ENCODE measurements around the gene BIN1. TPM values are rescaled to one million over a fixed set of nuclear protein-coding genes. Genes with fewer than 3 reads are reported as not detected.

The BIN1 gene
- total and polyA plus RNA-seq, 2 donors (not counting 1 experiment from before 2014, with no cell fraction given), result 90.6 to 92.3 TPM

GRCh38 chr2:127041259-127041970 lies 65.5 kb downstream of the BIN1 start:
- Histone ChIP-seq H3K9me3 (ENCODE audit: control extremely low read depth in 1 of 3, control insufficient read depth in 2 of 3, insufficient read depth in 1 of 3, low read length in 2 of 3) (peaks cover 0 to 17% (median 0%) of the 10 kb centered on the region in 3 donors), H3K4me3 (ENCODE audit: control extremely low read depth in 1 of 5, extremely low read depth in 1 of 5, insufficient read depth in 1 of 5, low read depth in 2 of 5, low read length in 4 of 5) (no peak overlapping the region), H3K36me3 (replicated peaks in 1 of 2; ENCODE audit: control extremely low read depth in 1 of 2, control insufficient read depth in 1 of 2, extremely low read depth in 1 of 2, insufficient read depth in 2 of 2, low read length in 1 of 2) (no peaks in the 10 kb centered on the region), H3K79me2 (ENCODE audit: control insufficient read depth, insufficient read depth, low read length) (no peaks in the 10 kb centered on the region), H3K4me1 (ENCODE audit: control insufficient read depth in 2 of 2, insufficient read depth in 2 of 2, low read length in 2 of 2) (peaks cover 0 to 6% of the 10 kb centered on the region in 2 donors), H3K27ac (ENCODE audit: low read length in 2 of 2) (no peak overlapping the region), H3K27me3 (replicated peaks in 1 of 4; ENCODE audit: control extremely low read depth in 1 of 4, control insufficient read depth in 3 of 4, insufficient read depth in 4 of 4, low read length in 3 of 4) (no peaks in the 10 kb centered on the region), H3K4me2 (replicated peaks; ENCODE audit: low read depth, low read length, poor library complexity, severe bottlenecking) (no peak overlapping the region), H2AFZ (ENCODE audit: insufficient read depth, low read depth, low read length, poor library complexity, severe bottlenecking) (no peak overlapping the region), H4K20me1 (ENCODE audit: control insufficient read depth, insufficient read depth, low read length, poor library complexity, severe bottlenecking) (no peaks in the 10 kb centered on the region), H3K9ac (ENCODE audit: low read length) (no peak overlapping the region)
- ChIA-PET POLR2A (no interaction called here), CTCF (no interaction called here)
- WGBS (ENCODE audit: insufficient coverage), result 93% methylated on average over 15 of the region's 15 CpGs
- peaks cover 9% of the 10 kb centered on the region for H3K4me1 Mint-ChIP-seq
- no peak overlapping the region for H3K4me3 Mint-ChIP-seq
- DNase-seq, result no peak
- ATAC-seq (ENCODE audit: low read depth), result no peak
- no peak overlapping the region for H3K27ac Mint-ChIP-seq
- TF ChIP-seq EZH2 (IDR thresholded peaks at IDR 0.05; ENCODE audit: borderline replicate concordance, insufficient read depth, low read depth, low read length, poor library complexity, severe bottlenecking), result no peak
- TF ChIP-seq CTCF (IDR thresholded peaks at IDR 0.05), result no peak
- H3K9me3 Mint-ChIP-seq (ENCODE audit: insufficient read depth), result no peaks in the 10 kb centered on the region
- intact Hi-C loops (cut with micrococcal nuclease), result no loop called here
- no peaks in the 10 kb centered on the region for H3K27me3 Mint-ChIP-seq

GRCh38 chr2:127040169-127040568 lies 66.8 kb downstream of the BIN1 start:
- H2AFZ ChIP-seq (ENCODE audit: insufficient read depth, low read depth, low read length, poor library complexity, severe bottlenecking), result no peak overlapping the region
- H3K4me3 ChIP-seq (ENCODE audit: control extremely low read depth in 1 of 5, extremely low read depth in 1 of 5, insufficient read depth in 1 of 5, low read depth in 2 of 5, low read length in 4 of 5), result no peak overlapping the region
- no peaks in the 10 kb centered on the region for H3K9me3 Mint-ChIP-seq (ENCODE audit: insufficient read depth)
- POLR2A ChIA-PET, result no interaction called here
- CTCF ChIA-PET, result interaction anchor here (1.1 to 1.2 kb wide), 2 partner anchors 9 to 12 kb away, joined by 3 to 4 read pairs; no protein-coding TSS in a partner anchor
- no peak overlapping the region for H3K27ac Mint-ChIP-seq
- H3K9ac ChIP-seq (ENCODE audit: low read length), result no peak overlapping the region
- intact Hi-C loops (cut with micrococcal nuclease), result no loop called here
- H4K20me1 ChIP-seq (ENCODE audit: control insufficient read depth, insufficient read depth, low read length, poor library complexity, severe bottlenecking), result no peaks in the 10 kb centered on the region
- H3K4me2 ChIP-seq (replicated peaks; ENCODE audit: low read depth, low read length, poor library complexity, severe bottlenecking), result no peak overlapping the region
- H3K27ac ChIP-seq (ENCODE audit: low read length in 2 of 2), result no peak overlapping the region
- peaks cover 0 to 6% of the 10 kb centered on the region in 2 donors for H3K4me1 ChIP-seq (ENCODE audit: control insufficient read depth in 2 of 2, insufficient read depth in 2 of 2, low read length in 2 of 2)
- no peaks in the 10 kb centered on the region for H3K27me3 ChIP-seq (replicated peaks in 1 of 4; ENCODE audit: control extremely low read depth in 1 of 4, control insufficient read depth in 3 of 4, insufficient read depth in 4 of 4, low read length in 3 of 4)
- H3K4me3 Mint-ChIP-seq, result no peak overlapping the region
- TF ChIP-seq CTCF (IDR thresholded peaks at IDR 0.05), result no peak
- no peak for TF ChIP-seq EZH2 (IDR thresholded peaks at IDR 0.05; ENCODE audit: borderline replicate concordance, insufficient read depth, low read depth, low read length, poor library complexity, severe bottlenecking)
- no peak for ATAC-seq (ENCODE audit: low read depth)
- H3K4me1 Mint-ChIP-seq, result peaks cover 9% of the 10 kb centered on the region
- 44% methylated on average over 2 of the region's 2 CpGs for WGBS (ENCODE audit: insufficient coverage)
- DNase-seq, result no peak
- H3K27me3 Mint-ChIP-seq, result no peaks in the 10 kb centered on the region
- peaks cover 0 to 8% (median 0%) of the 10 kb centered on the region in 3 donors for H3K9me3 ChIP-seq (ENCODE audit: control extremely low read depth in 1 of 3, control insufficient read depth in 2 of 3, insufficient read depth in 1 of 3, low read length in 2 of 3)
- no peaks in the 10 kb centered on the region for H3K36me3 ChIP-seq (replicated peaks in 1 of 2; ENCODE audit: control extremely low read depth in 1 of 2, control insufficient read depth in 1 of 2, extremely low read depth in 1 of 2, insufficient read depth in 2 of 2, low read length in 1 of 2)
- no peaks in the 10 kb centered on the region for H3K79me2 ChIP-seq (ENCODE audit: control insufficient read depth, insufficient read depth, low read length)
